Esophagus muscularis mucosa (tissue), 4 donors: ENCODE results near the gene PBX4.

Experiments
- EP300 ChIP-seq: sonication (generic); formaldehyde crosslinking; IDR thresholded peaks from one replicate; pipeline ENCODE4 v1.6.1; 2017; ENCODE audit warnings: antibody characterized with exemption
- POLR2A ChIP-seq: fragments of 450-650 bp; IDR thresholded peaks from one replicate; pipeline ENCODE4 v1.6.1; 2017; ENCODE audit warnings: antibody characterized with exemption, moderate library complexity, mild to moderate bottlenecking, low read depth
- POLR2AphosphoS5 ChIP-seq, 2 donors: sonication (generic); formaldehyde crosslinking; IDR thresholded peaks; one replicate each; pipeline ENCODE4 v1.6.1; 2017; ENCODE audit warnings: antibody characterized with exemption in 2 of 2
- TF ChIP-seq, protein P1 (sequence below), 3 experiments: fragments of 200-600 bp in 2 of 3; fragments of 450-650 bp in 1 of 3; sonication (generic) in 2 of 3; IDR thresholded peaks; one replicate each; pipeline ENCODE4 v1.5.1; 2017 to 2019; ENCODE audit warnings: antibody characterized with exemption in 3 of 3, mild to moderate bottlenecking in 2 of 3, moderate library complexity in 1 of 3

GRCh38 chr19:19597809-19598306, 20.6 kb downstream of the PBX4 start:
- TF ChIP-seq, protein P1, sequence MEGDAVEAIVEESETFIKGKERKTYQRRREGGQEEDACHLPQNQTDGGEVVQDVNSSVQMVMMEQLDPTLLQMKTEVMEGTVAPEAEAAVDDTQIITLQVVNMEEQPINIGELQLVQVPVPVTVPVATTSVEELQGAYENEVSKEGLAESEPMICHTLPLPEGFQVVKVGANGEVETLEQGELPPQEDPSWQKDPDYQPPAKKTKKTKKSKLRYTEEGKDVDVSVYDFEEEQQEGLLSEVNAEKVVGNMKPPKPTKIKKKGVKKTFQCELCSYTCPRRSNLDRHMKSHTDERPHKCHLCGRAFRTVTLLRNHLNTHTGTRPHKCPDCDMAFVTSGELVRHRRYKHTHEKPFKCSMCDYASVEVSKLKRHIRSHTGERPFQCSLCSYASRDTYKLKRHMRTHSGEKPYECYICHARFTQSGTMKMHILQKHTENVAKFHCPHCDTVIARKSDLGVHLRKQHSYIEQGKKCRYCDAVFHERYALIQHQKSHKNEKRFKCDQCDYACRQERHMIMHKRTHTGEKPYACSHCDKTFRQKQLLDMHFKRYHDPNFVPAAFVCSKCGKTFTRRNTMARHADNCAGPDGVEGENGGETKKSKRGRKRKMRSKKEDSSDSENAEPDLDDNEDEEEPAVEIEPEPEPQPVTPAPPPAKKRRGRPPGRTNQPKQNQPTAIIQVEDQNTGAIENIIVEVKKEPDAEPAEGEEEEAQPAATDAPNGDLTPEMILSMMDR (IDR thresholded peaks at IDR 0.05) = no peak
- TF ChIP-seq POLR2A = no peak
- TF ChIP-seq POLR2AphosphoS5 (IDR thresholded peaks at IDR 0.05) = no peak
- no peak for TF ChIP-seq EP300
